ENCODE measurements around the gene FITM2.

GRCh38 chr20:44279228-44279627 lies 31.8 kb downstream of the FITM2 start:
- TF ChIP-seq ESRRG (CRISPR knock-in tag; IDR thresholded peaks at IDR 0.05) (no peak), ZFP30 (CRISPR knock-in tag; IDR thresholded peaks at IDR 0.05) (no peak), ZC3H10 (CRISPR knock-in tag; IDR thresholded peaks at IDR 0.05) (no peak), RARB (CRISPR knock-in tag; IDR thresholded peaks at IDR 0.05) (no peak), BACH2 (CRISPR knock-in tag; IDR thresholded peaks at IDR 0.05; ENCODE audit: borderline replicate concordance) (no peak), GLIS3 (CRISPR knock-in tag; IDR thresholded peaks at IDR 0.05) (no peak), ZFP3 (CRISPR knock-in tag; IDR thresholded peaks at IDR 0.05) (no peak), ISL1 (CRISPR knock-in tag; IDR thresholded peaks at IDR 0.05) (no peak), TCF4 (CRISPR knock-in tag; IDR thresholded peaks at IDR 0.05; ENCODE audit: borderline replicate concordance) (no peak), CSDC2 (CRISPR knock-in tag; IDR thresholded peaks at IDR 0.05) (no peak), PATZ1 (CRISPR knock-in tag; IDR thresholded peaks at IDR 0.05; ENCODE audit: borderline replicate concordance) (no peak), TOX (CRISPR knock-in tag; IDR thresholded peaks at IDR 0.05; ENCODE audit: borderline replicate concordance) (no peak)
- TF ChIP-seq, protein P1, sequence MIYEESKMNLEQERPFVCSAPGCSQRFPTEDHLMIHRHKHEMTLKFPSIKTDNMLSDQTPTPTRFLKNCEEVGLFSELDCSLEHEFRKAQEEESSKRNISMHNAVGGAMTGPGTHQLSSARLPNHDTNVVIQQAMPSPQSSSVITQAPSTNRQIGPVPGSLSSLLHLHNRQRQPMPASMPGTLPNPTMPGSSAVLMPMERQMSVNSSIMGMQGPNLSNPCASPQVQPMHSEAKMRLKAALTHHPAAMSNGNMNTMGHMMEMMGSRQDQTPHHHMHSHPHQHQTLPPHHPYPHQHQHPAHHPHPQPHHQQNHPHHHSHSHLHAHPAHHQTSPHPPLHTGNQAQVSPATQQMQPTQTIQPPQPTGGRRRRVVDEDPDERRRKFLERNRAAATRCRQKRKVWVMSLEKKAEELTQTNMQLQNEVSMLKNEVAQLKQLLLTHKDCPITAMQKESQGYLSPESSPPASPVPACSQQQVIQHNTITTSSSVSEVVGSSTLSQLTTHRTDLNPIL (CRISPR knock-in tag; IDR thresholded peaks at IDR 0.05; ENCODE audit: low read depth): no peak
- TF ChIP-seq, protein P2, sequence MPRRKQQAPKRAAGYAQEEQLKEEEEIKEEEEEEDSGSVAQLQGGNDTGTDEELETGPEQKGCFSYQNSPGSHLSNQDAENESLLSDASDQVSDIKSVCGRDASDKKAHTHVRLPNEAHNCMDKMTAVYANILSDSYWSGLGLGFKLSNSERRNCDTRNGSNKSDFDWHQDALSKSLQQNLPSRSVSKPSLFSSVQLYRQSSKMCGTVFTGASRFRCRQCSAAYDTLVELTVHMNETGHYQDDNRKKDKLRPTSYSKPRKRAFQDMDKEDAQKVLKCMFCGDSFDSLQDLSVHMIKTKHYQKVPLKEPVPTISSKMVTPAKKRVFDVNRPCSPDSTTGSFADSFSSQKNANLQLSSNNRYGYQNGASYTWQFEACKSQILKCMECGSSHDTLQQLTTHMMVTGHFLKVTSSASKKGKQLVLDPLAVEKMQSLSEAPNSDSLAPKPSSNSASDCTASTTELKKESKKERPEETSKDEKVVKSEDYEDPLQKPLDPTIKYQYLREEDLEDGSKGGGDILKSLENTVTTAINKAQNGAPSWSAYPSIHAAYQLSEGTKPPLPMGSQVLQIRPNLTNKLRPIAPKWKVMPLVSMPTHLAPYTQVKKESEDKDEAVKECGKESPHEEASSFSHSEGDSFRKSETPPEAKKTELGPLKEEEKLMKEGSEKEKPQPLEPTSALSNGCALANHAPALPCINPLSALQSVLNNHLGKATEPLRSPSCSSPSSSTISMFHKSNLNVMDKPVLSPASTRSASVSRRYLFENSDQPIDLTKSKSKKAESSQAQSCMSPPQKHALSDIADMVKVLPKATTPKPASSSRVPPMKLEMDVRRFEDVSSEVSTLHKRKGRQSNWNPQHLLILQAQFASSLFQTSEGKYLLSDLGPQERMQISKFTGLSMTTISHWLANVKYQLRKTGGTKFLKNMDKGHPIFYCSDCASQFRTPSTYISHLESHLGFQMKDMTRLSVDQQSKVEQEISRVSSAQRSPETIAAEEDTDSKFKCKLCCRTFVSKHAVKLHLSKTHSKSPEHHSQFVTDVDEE (CRISPR knock-in tag; IDR thresholded peaks at IDR 0.05): no peak

Data from SK-N-SH treated with all-trans-retinoic acid at 6 μM for 48 hours (cell line).